CD14-positive monocyte (primary cell): ENCODE measurements around the gene NLGN4Y. TPM values are rescaled to one million over a fixed set of nuclear protein-coding genes. Genes with fewer than 3 reads are reported as not detected.

Experiments used
- DNase-seq, 3 donors: peaks; one replicate each; pipeline ENCODE4 v3.0.0-alpha.2; 2011 to 2022
- H2AFZ ChIP-seq: 2 replicates; pipeline ENCODE4 v1.6.0; 2012; ENCODE audit warnings: mild to moderate bottlenecking, low read depth, low read length, inconsistent platforms; ENCODE audit not compliant: insufficient read depth, poor library complexity, severe bottlenecking
- H3K27ac ChIP-seq, 2 donors: 1 replicate in 1 of 2; 2 replicates in 1 of 2; pipeline ENCODE4 v1.5.1; 2012 to 2013; ENCODE audit warnings: low read length in 2 of 2, control low read depth in 1 of 2, inconsistent platforms in 1 of 2, low read depth in 1 of 2, mild to moderate bottlenecking in 1 of 2
- H3K27me3 ChIP-seq, 2 donors: one replicate each; pipeline versions ENCODE4 v1.6.0 to v1.6.1; 2011 to 2013; ENCODE audit warnings: low read length in 2 of 2; ENCODE audit not compliant: control insufficient read depth in 2 of 2, insufficient read depth in 2 of 2
- H3K36me3 ChIP-seq, 2 donors: replicated peaks in 1 of 2; 1 replicate in 1 of 2; 2 replicates in 1 of 2; pipeline versions ENCODE4 v1.5.1 to v1.6.1; 2012 to 2013; ENCODE audit warnings: low read length in 2 of 2, control low read depth in 1 of 2, inconsistent platforms in 1 of 2, mild to moderate bottlenecking in 1 of 2; ENCODE audit not compliant: insufficient read depth in 2 of 2, control insufficient read depth in 1 of 2
- H3K4me1 ChIP-seq, 2 donors: 1 replicate in 1 of 2; 2 replicates in 1 of 2; pipeline versions ENCODE4 v1.5.1 to v1.6.1; 2012 to 2013; ENCODE audit warnings: low read length in 2 of 2, control low read depth in 1 of 2, inconsistent platforms in 1 of 2, mild to moderate bottlenecking in 1 of 2, moderate library complexity in 1 of 2; ENCODE audit not compliant: insufficient read depth in 2 of 2, control insufficient read depth in 1 of 2
- H3K4me2 ChIP-seq: replicated peaks from 2 replicates; pipeline ENCODE3; 2012; ENCODE audit warnings: low read length, moderate library complexity, mild to moderate bottlenecking; ENCODE audit not compliant: poor library complexity, severe bottlenecking; ENCODE audit errors: extremely low read depth
- H3K4me3 ChIP-seq, 3 experiments: fragments of 200-600 bp in 1 of 3; sonication (generic) in 1 of 3; replicated peaks in 1 of 3; 1 replicate in 2 of 3; 2 replicates in 1 of 3; pipeline ENCODE4 v1.5.1; 2011 to 2013; ENCODE audit warnings: low read length in 3 of 3, mild to moderate bottlenecking in 3 of 3, control low read depth in 2 of 3, low read depth in 2 of 3, inconsistent platforms in 1 of 3, moderate library complexity in 1 of 3
- H3K79me2 ChIP-seq: 2 replicates; pipeline ENCODE4 v1.6.0; 2012; ENCODE audit warnings: mild to moderate bottlenecking, control low read depth, inconsistent platforms, low read length, moderate library complexity; ENCODE audit not compliant: insufficient read depth
- H3K9ac ChIP-seq: 2 replicates; pipeline ENCODE4 v1.6.0; 2017; ENCODE audit warnings: low read length, mild to moderate bottlenecking; ENCODE audit not compliant: insufficient read depth, poor library complexity, severe bottlenecking
- H3K9me3 ChIP-seq, 2 donors: replicated peaks in 1 of 2; 1 replicate in 1 of 2; 2 replicates in 1 of 2; pipeline versions ENCODE4 v1.5.1 to v1.6.1; 2012 to 2013; ENCODE audit warnings: low read length in 2 of 2, control low read depth in 1 of 2; ENCODE audit not compliant: control insufficient read depth in 1 of 2, insufficient read depth in 1 of 2
- H4K20me1 ChIP-seq: 2 replicates; pipeline ENCODE4 v1.6.0; 2012; ENCODE audit warnings: mild to moderate bottlenecking, low read length, control low read depth, moderate library complexity; ENCODE audit not compliant: insufficient read depth
- H3K27ac Mint-ChIP-seq, 7 donors: one replicate each; pipeline ENCODE4 v1.8.0; 2020; ENCODE audit warnings: mild to moderate bottlenecking in 7 of 7, mixed read lengths in 7 of 7, moderate library complexity in 6 of 7, inconsistent platforms in 2 of 7
- H3K27me3 Mint-ChIP-seq, 3 donors: one replicate each; pipeline ENCODE4 v1.8.0; 2021 to 2022; ENCODE audit warnings: low read depth in 3 of 3, mild to moderate bottlenecking in 3 of 3, mixed read lengths in 3 of 3, moderate library complexity in 3 of 3, inconsistent platforms in 1 of 3
- H3K36me3 Mint-ChIP-seq, 2 donors: one replicate each; pipeline ENCODE4 v1.8.0; 2020; ENCODE audit warnings: mixed read lengths in 2 of 2, inconsistent platforms in 1 of 2, mild to moderate bottlenecking in 1 of 2
- H3K4me1 Mint-ChIP-seq: one replicate; pipeline ENCODE4 v1.8.0; 2020; ENCODE audit warnings: mild to moderate bottlenecking, mixed read lengths
- H3K4me3 Mint-ChIP-seq, 2 donors: one replicate each; pipeline ENCODE4 v1.8.0; 2020; ENCODE audit warnings: mild to moderate bottlenecking in 2 of 2, mixed read lengths in 2 of 2, moderate library complexity in 1 of 2
- H3K9me3 Mint-ChIP-seq, 7 donors: one replicate each; pipeline ENCODE4 v1.8.0; 2020 to 2022; ENCODE audit warnings: mixed read lengths in 7 of 7, mild to moderate bottlenecking in 6 of 7, moderate library complexity in 6 of 7, inconsistent platforms in 2 of 7
- CTCF ChIP-seq: fragments of 200-600 bp; IDR thresholded peaks from one replicate; pipeline ENCODE4 v1.8.0; 2022; ENCODE audit warnings: antibody characterized with exemption, mild to moderate bottlenecking
- WGBS: methylation state at CpG from one replicate; pipeline ENCODE4 v1.1.5; 2013; ENCODE audit warnings: missing lambda C conversion rate; ENCODE audit not compliant: insufficient coverage; 5-methylcytosine and 5-hydroxymethylcytosine counted together
- intact Hi-C, 2 donors: fragments of 100-400 bp; cut with micrococcal nuclease; formaldehyde crosslinking; loops; one replicate each; pipeline versions ENCODE4 v1.15.0 to v1.15.1; 2023
- polyA plus RNA-seq, 3 donors: library from polyadenylated mRNA; depleted of rRNA in 1 of 3; unstranded in 2 of 3; stranded (reverse) in 1 of 3; fragments of 300-500 nt in 2 of 3; fragments of >200 nt in 1 of 3; fragmentation: Illumina TruSeq in 2 of 3; gene quantifications; 1 replicate in 2 of 3; 2 replicates in 1 of 3; pipeline ENCODE4 v1.2.3, GENCODE V29; 2012 to 2021

The NLGN4Y gene
- polyA plus RNA-seq, 3 donors: not detected

DNA sequence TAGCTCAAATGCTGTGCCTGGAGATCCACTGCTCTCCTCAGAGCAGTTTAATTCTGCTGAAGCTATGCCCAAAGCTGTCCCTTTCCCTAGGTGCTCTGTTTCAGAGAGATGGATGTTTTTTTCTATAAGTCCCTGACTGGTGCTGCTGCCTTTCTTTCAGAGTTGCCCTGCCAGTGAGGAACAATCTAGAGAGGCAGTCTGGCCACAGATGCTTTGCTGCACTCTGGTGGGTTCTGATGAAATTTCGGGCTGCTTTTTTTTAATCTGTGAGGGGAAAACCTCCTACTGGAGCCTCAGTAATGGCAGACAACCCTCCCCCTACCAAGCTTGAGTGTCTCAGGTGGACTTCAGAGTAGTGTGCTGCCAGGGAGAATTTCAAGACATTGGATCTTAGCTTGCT lies 93.3 kb downstream of the NLGN4Y start:
- Mint-ChIP-seq H3K9me3 (peaks cover 0 to 4% (median 0%) of the 10 kb centered on the region in 7 donors), H3K4me3 (no peak overlapping the region), H3K27me3 (no peaks in the 10 kb centered on the region), H3K36me3 (no peaks in the 10 kb centered on the region), H3K4me1 (no peaks in the 10 kb centered on the region), H3K27ac (no peak overlapping the region)
- Histone ChIP-seq H4K20me1 (no peaks in the 10 kb centered on the region), H2AFZ (no peak overlapping the region), H3K9ac (no peak overlapping the region), H3K79me2 (no peaks in the 10 kb centered on the region), H3K4me2 (no peak overlapping the region), H3K9me3 (peaks cover 0 to 12% of the 10 kb centered on the region in 2 donors), H3K36me3 (no peaks in the 10 kb centered on the region), H3K4me1 (no peaks in the 10 kb centered on the region), H3K27ac (no peak overlapping the region), H3K4me3 (no peak overlapping the region), H3K27me3 (no peaks in the 10 kb centered on the region)
- no peak for DNase-seq
- no CpG with 5 or more reads among the region's 1 CpG for WGBS
- no peak for TF ChIP-seq CTCF
- intact Hi-C loops: no loop called here

DNA sequence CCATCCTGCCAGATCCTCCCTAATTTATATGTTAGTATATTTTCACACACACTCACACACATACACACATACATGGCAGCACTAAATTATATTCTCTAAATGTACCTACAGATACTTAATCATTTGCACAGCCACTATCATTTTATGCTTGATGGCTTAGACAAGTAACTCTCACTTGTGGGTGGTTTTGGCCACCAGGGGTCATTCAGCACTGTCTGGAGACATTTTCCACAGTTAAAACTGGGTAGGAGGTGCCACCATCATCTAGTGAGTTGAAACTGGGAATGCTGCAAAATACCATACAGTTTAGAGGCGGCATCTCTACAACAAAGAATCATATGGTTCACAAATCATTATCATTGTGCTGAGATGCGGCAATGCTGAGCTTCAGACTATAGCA lies 94.2 kb downstream of the NLGN4Y start:
- intact Hi-C loops: no loop called here
- Mint-ChIP-seq H3K27me3 (no peaks in the 10 kb centered on the region), H3K36me3 (no peaks in the 10 kb centered on the region), H3K9me3 (peaks cover 0 to 2% (median 0%) of the 10 kb centered on the region in 7 donors), H3K27ac (no peak overlapping the region), H3K4me3 (no peak overlapping the region), H3K4me1 (no peaks in the 10 kb centered on the region)
- no peak for DNase-seq
- H3K27ac ChIP-seq: no peak overlapping the region
- H3K4me1 ChIP-seq: no peaks in the 10 kb centered on the region
- no peaks in the 10 kb centered on the region for H3K79me2 ChIP-seq
- WGBS: no CpG with 5 or more reads among the region's 2 CpGs
- H3K36me3 ChIP-seq: no peaks in the 10 kb centered on the region
- H4K20me1 ChIP-seq: no peaks in the 10 kb centered on the region
- H3K9me3 ChIP-seq: peaks cover 0 to 6% of the 10 kb centered on the region in 2 donors
- H3K4me3 ChIP-seq: no peak overlapping the region
- no peak overlapping the region for H2AFZ ChIP-seq
- H3K4me2 ChIP-seq: no peak overlapping the region
- no peak overlapping the region for H3K9ac ChIP-seq
- H3K27me3 ChIP-seq: no peaks in the 10 kb centered on the region
- no peak for TF ChIP-seq CTCF
